Erythroblast (primary cell): ENCODE data around the gene BEST4.

ENCODE experiments used
- GATA1 ChIP-seq: IDR thresholded peaks from 2 replicates; pipeline ENCODE4 v1.6.1; 2011; ENCODE audit warnings: low read depth, mild to moderate bottlenecking, control low read depth, low read length, moderate library complexity
- POLR2A ChIP-seq: IDR thresholded peaks from 2 replicates; pipeline ENCODE4 v1.6.1; 2011; ENCODE audit warnings: mild to moderate bottlenecking, low read length

- TF ChIP-seq POLR2A (no peak), GATA1 (no peak)
Observed at GRCh38 chr1:44785501-44786137, 2.4 kb downstream of the BEST4 start.
